K562 (cell line): ENCODE data around the gene METAP2. TPM values are rescaled to one million over a fixed set of nuclear protein-coding genes. Genes with fewer than 3 reads are reported as not detected.
A peak's percentile ranks its signal among the peaks of the same experiment; 100 is the strongest.

Experiments used
- ATAC-seq: fragments of 200-7000 bp; cut with Tn5 transposase; 3 replicates; pipeline ENCODE4 v1.9.1; 2020; ENCODE audit warnings: moderate library complexity
- BruUV-seq: library from RNA; stranded (reverse); fragments of 400-500 nt; replicated peaks from 2 replicates; lab custom pipeline; 2021; lab: Mats Ljungman, UMichigan
- CTCF ChIA-PET: fragments of 300-600 bp; formaldehyde crosslinking; extraction: SDS; loops from one replicate; lab custom pipeline; 2021; ENCODE audit warnings: low intra/inter-chr PET ratio; lab: Yijun Ruan, JAX
- POLR2A ChIA-PET: fragments of 300-600, 350-650 bp; sonication (Branson Sonifier 250); formaldehyde crosslinking; extraction: SDS; loops from one replicate; lab custom pipeline; 2021; ENCODE audit warnings: antibody characterized with exemption, inconsistent platforms; lab: Yijun Ruan, JAX
- DNase-seq, 4 experiments: peaks; one replicate each; pipeline versions ENCODE4 v3.0.0 to v3.0.0-alpha.2; 2011 to 2018; ENCODE audit warnings: low spot score in 3 of 4, mixed read lengths in 3 of 4; ENCODE audit errors: extremely low read depth in 1 of 4
- FAIRE-seq: peaks from 2 replicates; lab custom pipeline; 2011; peaks lifted over from hg19 to GRCh38; lab: Jason Lieb, UNC
- H2AFZ ChIP-seq: 2 replicates; pipeline ENCODE4 v1.6.0; 2011; ENCODE audit warnings: low read depth, low read length, control low read depth, inconsistent platforms
- H3K27ac ChIP-seq: fragments of 200-600 bp; 3 replicates; pipeline ENCODE4 v1.8.0; 2011; ENCODE audit warnings: low read depth, mild to moderate bottlenecking, control low read depth, inconsistent platforms, low read length, moderate library complexity, mixed read lengths; ENCODE audit errors: extremely low read depth
- H3K27me3 ChIP-seq, 2 experiments: fragments of 300-600 bp in 1 of 2; 2 replicates in 1 of 2; 3 replicates in 1 of 2; pipeline versions ENCODE4 v1.6.0 to v1.8.0; 2011; ENCODE audit warnings: inconsistent platforms in 2 of 2, low read length in 2 of 2, mild to moderate bottlenecking in 1 of 2, mixed read lengths in 1 of 2, moderate library complexity in 1 of 2; ENCODE audit not compliant: control insufficient read depth in 2 of 2, insufficient read depth in 2 of 2
- H3K36me3 ChIP-seq: fragments of 300-600 bp; 3 replicates; pipeline ENCODE4 v1.8.0; 2011; ENCODE audit warnings: mild to moderate bottlenecking, low read length, inconsistent platforms; ENCODE audit not compliant: control insufficient read depth, insufficient read depth
- H3K4me1 ChIP-seq, 2 experiments: fragments of 200-600 bp in 1 of 2; replicated peaks in 1 of 2; 2 replicates in 1 of 2; 3 replicates in 1 of 2; pipeline versions ENCODE4 v1.5.1 to v1.8.0; 2011; ENCODE audit warnings: inconsistent platforms in 2 of 2, low read length in 2 of 2, mild to moderate bottlenecking in 1 of 2, mixed read lengths in 1 of 2, moderate library complexity in 1 of 2; ENCODE audit not compliant: control insufficient read depth in 2 of 2, insufficient read depth in 2 of 2
- H3K4me2 ChIP-seq: 2 replicates; pipeline ENCODE4 v1.6.1; 2011; ENCODE audit warnings: low read length, control low read depth, inconsistent platforms, mixed read lengths; ENCODE audit not compliant: insufficient read depth
- H3K4me3 ChIP-seq: fragments of 200-600 bp; sonication (generic), shearing (Covaris generic); 2 replicates; pipeline ENCODE4 v1.5.1; 2016; ENCODE audit warnings: control low read depth, inconsistent platforms
- H3K79me2 ChIP-seq: fragments of 200-600 bp; 3 replicates; pipeline ENCODE4 v1.8.0; 2011; ENCODE audit warnings: low read length, inconsistent platforms; ENCODE audit not compliant: control insufficient read depth, insufficient read depth
- H3K9ac ChIP-seq, 2 experiments: 2 replicates each; pipeline versions ENCODE4 v1.6.0 to v1.6.1; 2011; ENCODE audit warnings: low read depth in 2 of 2, low read length in 2 of 2, control low read depth in 1 of 2, inconsistent platforms in 1 of 2, mild to moderate bottlenecking in 1 of 2, mixed read lengths in 1 of 2; ENCODE audit not compliant: insufficient read depth in 1 of 2
- H3K9me1 ChIP-seq: one replicate; pipeline ENCODE4 v1.6.0; 2011; ENCODE audit warnings: inconsistent platforms, mild to moderate bottlenecking, low read length, moderate library complexity; ENCODE audit not compliant: control insufficient read depth, insufficient read depth
- H3K9me3 ChIP-seq: replicated peaks from 2 replicates; pipeline ENCODE4 v1.5.1; 2011; ENCODE audit warnings: low read depth, low read length, inconsistent platforms; ENCODE audit not compliant: control insufficient read depth, insufficient read depth
- H4K20me1 ChIP-seq: replicated peaks from 2 replicates; pipeline ENCODE4 v1.6.1; 2011; ENCODE audit warnings: low read length, inconsistent platforms, mixed read lengths; ENCODE audit not compliant: control insufficient read depth, insufficient read depth
- ATF1 ChIP-seq, 2 experiments: fragments of 450-650 bp in 1 of 2; IDR thresholded peaks; 2 replicates each; pipeline ENCODE4 v1.6.1; 2016; ENCODE audit warnings: missing compliant biosample characterization in 1 of 2, missing genetic modification characterization in 1 of 2
- BACH1 ChIP-seq: fragments of 200-800 bp; sonication (Bioruptor generic); IDR thresholded peaks from 2 replicates; pipeline ENCODE4 v1.6.1; 2016; ENCODE audit warnings: missing genetic modification characterization, missing compliant biosample characterization
- CBX5 ChIP-seq: IDR thresholded peaks from 2 replicates; pipeline ENCODE4 v1.6.1; 2014; ENCODE audit warnings: low read depth, borderline replicate concordance
- CREB3L1 ChIP-seq: fragments of 450-650 bp; IDR thresholded peaks from 2 replicates; pipeline ENCODE4 v1.6.1; 2014; ENCODE audit warnings: low read depth, mild to moderate bottlenecking, moderate library complexity, borderline replicate concordance
- GATA2 ChIP-seq: sonication (generic); formaldehyde crosslinking; IDR thresholded peaks from 2 replicates; pipeline ENCODE4 v1.4.0; 2020; ENCODE audit warnings: mild to moderate bottlenecking, missing genetic modification reagents
- KDM1A ChIP-seq, 2 experiments: fragments of 450-650 bp; IDR thresholded peaks; 2 replicates each; pipeline ENCODE4 v1.6.1; 2016; ENCODE audit warnings: mild to moderate bottlenecking in 2 of 2
- MAFG ChIP-seq: fragments of 450-650 bp; conservative IDR thresholded peaks from 2 replicates; pipeline ENCODE4 v1.6.1; 2016; ENCODE audit warnings: missing genetic modification characterization, missing compliant biosample characterization
- MEF2D ChIP-seq: conservative IDR thresholded peaks from 2 replicates; pipeline ENCODE4 v1.6.1; 2016; ENCODE audit warnings: low read depth, missing genetic modification characterization, missing compliant biosample characterization
- MYC ChIP-seq, 2 experiments: fragments of 250-450 bp in 1 of 2; sonication (Bioruptor Pico) in 1 of 2; IDR thresholded peaks; 2 replicates each; pipeline versions ENCODE4 v1.5.1 to v1.6.1; 2012 to 2021; ENCODE audit warnings: low read depth in 2 of 2, borderline replicate concordance in 1 of 2, improper control_type of control experiment in 1 of 2, low read length in 1 of 2, mild to moderate bottlenecking in 1 of 2, moderate library complexity in 1 of 2
- RBBP5 ChIP-seq: fragments of 200-600 bp; sonication (generic); IDR thresholded peaks from 2 replicates; pipeline ENCODE4 v1.6.1; 2012; ENCODE audit warnings: borderline replicate concordance, mild to moderate bottlenecking, low read length, control low read depth, inconsistent platforms; ENCODE audit not compliant: insufficient read depth, poor library complexity, severe bottlenecking
- SIN3A ChIP-seq, 2 experiments: fragments of 150-350 bp in 1 of 2; IDR thresholded peaks; 2 replicates each; pipeline ENCODE4 v1.6.1; 2011 to 2016; ENCODE audit warnings: borderline replicate concordance in 2 of 2, low read depth in 2 of 2, low read length in 2 of 2, mild to moderate bottlenecking in 2 of 2, moderate library complexity in 2 of 2; ENCODE audit not compliant: control insufficient read depth in 1 of 2
- SMARCA4 ChIP-seq: fragments of 450-650 bp; IDR thresholded peaks from 2 replicates; pipeline ENCODE4 v1.6.1; 2016
- SRSF3 ChIP-seq: fragments of 200-400 bp; formaldehyde crosslinking; IDR thresholded peaks from 2 replicates; pipeline ENCODE4 v1.6.1; 2016; ENCODE audit warnings: mild to moderate bottlenecking, low read length, moderate library complexity; ENCODE audit not compliant: insufficient read depth
- YY1 ChIP-seq, 3 experiments: IDR thresholded peaks; 2 replicates each; pipeline ENCODE4 v1.6.1; 2011; ENCODE audit warnings: low read length in 2 of 3, mild to moderate bottlenecking in 2 of 3, moderate library complexity in 2 of 3, borderline replicate concordance in 1 of 3, control low read depth in 1 of 3, low read depth in 1 of 3; ENCODE audit not compliant: insufficient read depth in 3 of 3, insufficient replicate concordance in 2 of 3, control insufficient read depth in 1 of 3, insufficient read length in 1 of 3; ENCODE audit errors: extremely low read depth in 1 of 3
- ZNF253 ChIP-seq: fragments of 250-450 bp; sonication (Bioruptor Pico); conservative IDR thresholded peaks from 2 replicates; pipeline ENCODE4 v1.6.1; 2021; ENCODE audit warnings: mild to moderate bottlenecking
- ZNF77 ChIP-seq: fragments of 250-450 bp; sonication (Bioruptor Pico); IDR thresholded peaks from 2 replicates; pipeline ENCODE4 v1.5.0; 2020
- WGBS: fragments of 100-300 bp; shearing (Covaris generic); methylation state at CpG from one replicate; pipeline ENCODE4 v1.1.6; 2016; ENCODE audit warnings: low coverage, mixed read lengths; ENCODE audit not compliant: insufficient coverage; ENCODE audit errors: missing lambda C conversion rate; 5-methylcytosine and 5-hydroxymethylcytosine counted together
- in situ Hi-C: fragments of 300-500 bp; cut with MboI; formaldehyde crosslinking; loops from 4 replicates; pipeline ENCODE4 v1.15.0; 2018; ENCODE audit warnings: inconsistent platforms, mixed read lengths
- intact Hi-C: fragments of 100-400 bp; cut with micrococcal nuclease; formaldehyde crosslinking; loops from 2 replicates; pipeline ENCODE4 v1.14.2; 2022
- polyA plus RNA-seq, 8 experiments: library from polyadenylated mRNA; depleted of rRNA in 4 of 8; stranded (reverse) in 5 of 8; unstranded in 3 of 8; fragments of >200 nt; fragmentation: Nextera tagmentation in 2 of 8; fragmentation: Illumina TruSeq in 1 of 8; extraction: Ambion mirVana in 2 of 8; extraction: Trizol in 1 of 8; gene quantifications; 2 replicates each; pipeline versions ENCODE4 v1.2.1 to v1.2.3, GENCODE V29; 2011 to 2014; ENCODE audit warnings: inconsistent platforms in 1 of 8, missing spikeins in 1 of 8
- total RNA-seq, 7 experiments: library from RNA; depleted of rRNA in 6 of 7; stranded (reverse); fragments of >200 nt in 6 of 7; fragmentation: Illumina TruSeq in 2 of 7; extraction: Trizol in 2 of 7; gene quantifications; 2 replicates each; pipeline versions ENCODE4 v1.2.1 to v1.2.3, GENCODE V29; 2011 to 2021; ENCODE audit warnings: low replicate concordance in 1 of 7

The METAP2 gene
- total and polyA plus RNA-seq, 9 of the 15 experiments (the other 6 are each of a cell fraction or from before 2014, with no cell fraction given): 75.5 to 205 (median 164) TPM

GRCh38 chr12:95470300-95470699 lies 3.7 kb upstream of the METAP2 start (continued):
- TF ChIP-seq MEF2D (tag) (no peak), MAFG (tag) (no peak)

GRCh38 chr12:95473231-95473883 lies 595 bp upstream of the METAP2 start:
- CTCF ChIA-PET: no interaction called here
- peak; percentile 51 for ATAC-seq
- peak overlapping the region; percentile 83 for H3K4me2 ChIP-seq
- peak overlapping the region; percentile 97 for H2AFZ ChIP-seq
- peaks cover 32% of the 10 kb centered on the region for H3K36me3 ChIP-seq
- DNase-seq: peak in 3 of 4 experiments; percentile 28 to 56 (median 42)
- H3K27me3 ChIP-seq: no peaks in the 10 kb centered on the region
- POLR2A ChIA-PET: interaction anchor here (0.5 to 2.2 kb wide), 19 partner anchors 9 to 1688 kb away, joined by 3 to 29 read pairs (median 4); partner anchors contain the start of genes FGD6 and VEZT
- peaks cover 50% of the 10 kb centered on the region for H3K79me2 ChIP-seq
- under 1% methylated on average over 19 of the region's 23 CpGs for WGBS
- no peaks in the 10 kb centered on the region for H3K9me1 ChIP-seq
- H3K4me3 ChIP-seq: peak overlapping the region; percentile 86
- H3K4me1 ChIP-seq: peaks cover 0 to 4% of the 10 kb centered on the region in 2 experiments; a peak in 1 of 5 replicates
- no peaks in the 10 kb centered on the region for H3K9me3 ChIP-seq
- peak; percentile 64 for FAIRE-seq
- H3K9ac ChIP-seq: peak overlapping the region; percentile 97 to 98
- intact Hi-C loops (loop anchor here (10.0 kb wide), 1 partner anchor 259 kb away; the partner anchor contains the start of genes FGD6 and VEZT), in situ Hi-C loops (no loop called here)
- H3K27ac ChIP-seq: peak overlapping the region; percentile 87
- BruUV-seq: TSS peak; percentile 96
- H4K20me1 ChIP-seq: no peaks in the 10 kb centered on the region
- TF ChIP-seq BACH1 (peak; percentile 47; the same call in 1 of the 2 replicates), CREB3L1 (0 out of 2 replicates have a peak, but pooled peaks have one; percentile 4), SIN3A (IDR thresholded peaks at IDR 0.05; ENCODE audit: borderline replicate concordance in 2 of 2, control insufficient read depth in 1 of 2, low read depth in 2 of 2, low read length in 2 of 2) (peak in 1 of 2 experiments; percentile 19; a peak in 1 of 4 replicates), ZNF77 (CRISPR knock-in tag) (no peak), YY1 (IDR thresholded peaks at IDR 0.05; ENCODE audit: borderline replicate concordance in 1 of 3, control insufficient read depth in 1 of 3, extremely low read depth in 1 of 3, insufficient read depth in 3 of 3, insufficient read length in 1 of 3, insufficient replicate concordance in 2 of 3, low read depth in 1 of 3, low read length in 2 of 3) (peak in 1 of 3 experiments; percentile 73), MYC (IDR thresholded peaks at IDR 0.05; ENCODE audit: low read depth, low read length) (no peak), MYC (CRISPR knock-in tag; IDR thresholded peaks at IDR 0.05; ENCODE audit: borderline replicate concordance, low read depth) (no peak), ZNF253 (CRISPR knock-in tag) (no peak), KDM1A (IDR thresholded peaks at IDR 0.05) (0 out of 4 replicates have a peak, but pooled peaks have one; percentile 12 to 18), CBX5 (no peak), ATF1 (CRISPR knock-in tag; IDR thresholded peaks at IDR 0.05) (no peak), ATF1 (tag; IDR thresholded peaks at IDR 0.05) (0 out of 2 replicates have a peak, but pooled peaks have one; percentile 10), SMARCA4 (0 out of 2 replicates have a peak, but pooled peaks have one; percentile 11), RBBP5 (no peak), GATA2 (CRISPR knock-in tag) (0 out of 2 replicates have a peak, but pooled peaks have one; percentile 9), SRSF3 (no peak)
